GM18858 (cell line): ENCODE measurements around the gene CHST5.
A peak's percentile ranks its signal among the peaks of the same experiment; 100 is the strongest.
"Not testable (repeated sequence)": the region's sequence is repeated elsewhere in the genome, so short reads cannot be mapped to it uniquely, and the experiment has no call there.

Experiments
- ATAC-seq: cut with Tn5 transposase; IDR thresholded peaks from one replicate; pipeline ENCODE4 v1.9.1; 2021; ENCODE audit not compliant: unreplicated experiment

CHST5 gene

DNA sequence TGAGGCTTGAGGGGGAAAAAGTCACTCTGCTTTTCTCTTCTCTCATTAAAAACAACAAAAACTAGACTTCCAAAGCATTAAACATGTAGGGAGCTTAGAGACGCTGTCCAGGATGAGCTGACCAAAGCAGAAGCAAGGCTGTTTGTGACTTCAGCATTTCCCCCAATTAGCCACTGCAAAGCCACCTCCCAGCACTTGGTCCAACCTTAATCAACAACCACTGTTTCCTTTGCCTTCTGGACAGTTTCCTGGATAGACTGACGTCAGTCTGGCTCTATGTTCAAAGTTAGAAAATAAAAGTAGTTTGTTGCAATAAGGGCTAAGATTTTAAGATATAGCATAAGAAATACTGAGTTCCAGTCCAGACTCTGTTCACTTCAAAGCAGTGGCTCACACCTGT is 17.0 kb upstream of the CHST5 start:
- no peak for ATAC-seq

DNA sequence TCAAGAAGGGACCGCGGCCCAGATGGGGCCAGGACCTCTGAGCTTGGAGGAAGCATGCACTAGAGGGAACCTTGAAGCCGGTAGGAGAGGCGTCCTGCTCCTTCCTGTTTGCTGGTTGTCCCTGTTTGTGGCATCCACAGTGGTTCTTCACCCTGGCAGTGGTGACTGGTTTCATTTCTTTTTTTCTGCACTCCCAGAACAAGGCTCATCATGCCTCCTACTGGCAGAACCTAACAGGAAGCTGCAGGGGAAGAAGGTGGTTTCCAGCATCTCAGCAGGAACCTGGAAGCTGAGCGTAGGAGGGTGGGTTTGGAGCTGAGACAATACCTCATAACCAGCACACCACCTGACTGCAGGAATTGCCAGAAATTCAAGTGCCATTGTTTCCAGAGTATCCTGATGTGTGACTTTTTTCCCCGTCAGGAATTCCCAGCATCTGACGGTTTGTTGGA is 14.3 kb upstream of the CHST5 start:
- ATAC-seq = peak; percentile 80

DNA sequence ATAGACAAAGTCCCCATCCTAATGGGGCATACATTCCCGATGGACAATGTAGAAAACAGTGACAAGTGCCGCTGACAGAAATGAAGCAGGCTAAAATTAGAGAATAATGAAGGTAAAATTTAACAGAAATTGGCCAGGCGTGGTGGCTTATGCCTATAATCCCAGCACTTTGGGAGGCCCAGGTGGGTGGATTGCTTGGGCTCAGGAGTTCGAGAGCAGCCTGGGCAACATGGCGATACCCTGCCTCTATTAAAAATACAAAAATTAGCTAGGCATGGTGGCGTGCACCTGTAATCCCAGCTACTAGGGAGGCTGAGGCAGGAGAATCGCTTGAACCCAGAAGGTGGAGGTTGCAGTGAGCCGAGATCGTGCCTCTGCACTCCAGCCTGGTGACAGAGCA is 12.5 kb upstream of the CHST5 start:
- not testable (repeated sequence) for ATAC-seq

DNA sequence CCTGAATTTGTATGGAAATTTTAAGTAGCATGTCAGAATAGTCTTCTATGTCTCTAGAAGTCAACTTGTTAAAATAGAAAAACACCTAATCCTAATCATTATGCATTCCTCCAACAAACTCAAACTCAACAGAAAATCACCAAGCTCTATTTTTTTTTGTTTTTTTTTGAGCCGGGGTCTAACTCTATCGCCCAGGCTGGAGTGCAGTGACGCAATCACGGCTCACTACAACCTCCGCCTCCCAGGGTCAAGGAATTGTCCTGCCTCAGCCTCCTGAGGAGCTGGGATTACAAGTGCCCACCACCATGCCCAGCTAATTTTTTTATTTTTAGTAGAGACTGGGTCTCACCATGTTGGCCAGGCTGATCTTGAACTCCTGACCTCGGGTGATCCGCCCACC is 10.4 kb upstream of the CHST5 start:
- no peak for ATAC-seq

DNA sequence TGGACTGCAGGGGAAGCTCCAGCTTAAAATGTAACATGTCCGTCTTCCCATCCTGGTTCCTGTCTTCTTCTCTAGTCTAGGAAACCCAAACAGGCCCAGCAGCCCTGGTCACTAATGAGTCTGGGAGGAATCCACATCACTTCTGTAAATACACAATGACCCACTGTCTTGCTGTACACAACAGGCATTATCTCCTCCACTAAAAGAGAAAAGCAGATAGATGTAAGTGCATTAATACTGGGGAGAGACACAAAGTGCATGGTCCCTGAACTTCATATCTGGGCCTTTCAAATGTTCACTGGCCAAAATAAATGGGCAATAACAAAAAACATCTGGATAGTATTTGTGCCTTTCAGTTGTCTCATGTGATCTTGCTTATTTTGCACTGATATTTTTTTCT is 10.0 kb upstream of the CHST5 start:
- ATAC-seq = not testable (repeated sequence)

DNA sequence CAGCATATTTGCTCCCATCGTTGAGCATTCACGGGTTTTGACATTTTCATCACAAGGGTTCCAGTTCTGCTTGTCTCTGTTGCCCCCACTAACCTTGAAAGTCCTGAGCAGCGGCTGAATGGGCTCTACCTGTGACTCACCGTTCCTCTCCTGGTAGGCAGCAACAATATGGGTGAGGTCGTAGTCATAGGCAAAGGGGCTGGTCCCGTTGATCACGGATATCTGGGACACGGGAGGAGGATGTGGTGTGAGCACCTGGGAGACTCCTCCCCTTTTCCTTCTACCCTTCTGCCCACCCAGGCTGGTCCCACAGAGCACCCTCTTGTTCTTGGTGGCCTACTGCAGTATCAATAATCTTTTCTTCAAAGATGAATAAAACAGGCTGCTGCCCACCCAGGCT is 6.6 kb upstream of the CHST5 start:
- not testable (repeated sequence) for ATAC-seq

DNA sequence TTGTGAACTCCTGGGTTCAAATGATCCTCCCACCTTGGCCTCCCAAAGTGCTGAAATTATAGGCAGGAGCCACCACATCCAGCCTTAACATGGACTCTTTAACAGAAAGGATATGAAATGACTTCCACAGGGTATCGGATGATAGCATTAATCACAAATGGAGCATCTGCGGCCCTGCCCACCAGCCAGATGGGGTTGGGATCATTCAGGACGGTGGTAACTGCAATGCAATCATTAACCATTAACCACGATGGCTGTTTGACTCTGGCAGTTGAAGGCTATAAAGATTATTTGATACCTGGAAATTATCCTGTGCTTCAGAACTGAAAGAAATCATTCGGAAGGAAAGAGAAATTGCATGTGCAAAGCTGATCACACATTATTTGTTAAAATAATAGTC is 5.3 kb upstream of the CHST5 start:
- no peak for ATAC-seq

DNA sequence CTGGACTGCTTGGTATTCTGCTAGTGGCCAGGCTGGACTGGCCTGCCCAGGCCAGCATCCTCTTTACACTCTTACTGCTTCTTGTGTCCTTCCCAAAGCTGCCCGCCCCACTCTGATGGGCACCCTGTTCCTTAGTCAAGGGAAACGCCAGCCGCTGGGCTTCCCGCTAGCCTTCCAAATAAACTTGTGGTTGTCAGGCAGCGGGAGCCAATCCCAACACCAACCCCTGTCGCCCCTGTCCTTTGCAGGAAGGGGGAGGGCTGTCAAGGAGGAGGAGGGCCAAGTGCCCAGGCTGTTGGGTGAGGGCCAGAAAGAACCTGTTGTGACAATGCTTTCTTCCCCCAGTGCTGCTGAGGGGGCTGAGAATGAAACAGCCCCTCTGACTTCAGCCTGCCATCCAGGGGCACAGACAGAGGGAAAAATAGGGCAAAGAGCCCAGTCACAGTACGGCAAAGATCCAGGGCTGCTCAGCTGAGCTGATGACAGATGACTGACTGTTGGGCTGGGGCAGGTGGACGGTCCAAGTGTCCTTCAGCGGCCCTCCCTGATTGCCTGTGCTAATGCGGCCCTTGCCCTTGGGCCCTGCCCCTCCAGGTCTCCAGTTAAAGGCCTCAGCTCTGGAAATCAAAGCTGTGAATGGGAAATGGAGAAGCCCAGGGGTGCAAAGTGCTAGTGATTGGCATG is 3.1 kb upstream of the CHST5 start:
- ATAC-seq = not testable (repeated sequence)

DNA sequence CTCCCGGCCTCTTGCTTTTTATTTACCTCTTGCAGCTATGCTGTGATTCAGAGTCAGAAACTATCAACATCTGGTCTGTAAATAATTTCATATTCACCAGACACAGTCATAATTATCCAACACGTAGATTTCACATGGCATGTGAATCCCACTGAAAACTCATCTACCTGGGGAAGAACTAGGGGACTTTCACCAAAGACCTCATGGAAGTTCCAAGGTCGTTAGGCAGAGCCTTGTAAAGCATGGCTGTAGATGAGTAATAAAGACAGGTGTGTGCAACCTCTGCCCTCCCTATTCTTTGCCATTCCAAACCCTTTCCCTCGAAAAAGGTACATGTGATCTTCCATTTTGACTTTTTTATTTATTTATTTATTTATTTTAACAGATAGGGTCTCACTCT is 1.9 kb upstream of the CHST5 start:
- no peak for ATAC-seq

DNA sequence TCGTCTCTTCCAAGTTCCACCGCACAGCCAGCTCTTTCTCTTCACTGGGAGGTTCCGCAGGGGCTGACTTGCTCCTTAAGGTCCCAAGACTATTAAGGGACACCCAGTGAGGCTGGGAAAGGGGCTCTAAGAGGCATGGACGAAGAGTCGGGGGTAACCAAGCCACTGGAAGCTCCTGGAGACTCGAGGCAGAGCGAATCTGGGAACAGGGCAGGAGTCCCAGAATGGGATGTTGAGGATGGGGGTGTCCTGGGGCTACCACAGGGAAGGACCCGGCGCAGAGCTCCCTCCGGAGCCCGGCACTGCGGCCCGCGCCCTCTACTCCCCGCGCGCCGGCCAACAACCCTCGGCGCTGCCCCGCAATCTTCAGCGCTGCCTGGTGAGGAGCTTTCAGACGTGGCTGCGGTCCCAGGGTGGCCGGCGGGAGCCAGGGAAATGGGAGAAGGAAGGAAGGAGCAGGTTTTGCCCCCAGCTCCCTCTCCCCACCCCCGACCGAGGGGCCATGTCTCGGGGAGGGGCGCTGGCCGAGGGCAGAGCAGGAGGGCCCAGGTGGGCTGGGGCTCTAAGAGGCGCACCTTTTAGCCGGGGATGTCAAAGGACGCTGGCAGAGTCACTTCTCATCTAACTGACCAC is 581 bp downstream of the CHST5 start:
- no peak for ATAC-seq

DNA sequence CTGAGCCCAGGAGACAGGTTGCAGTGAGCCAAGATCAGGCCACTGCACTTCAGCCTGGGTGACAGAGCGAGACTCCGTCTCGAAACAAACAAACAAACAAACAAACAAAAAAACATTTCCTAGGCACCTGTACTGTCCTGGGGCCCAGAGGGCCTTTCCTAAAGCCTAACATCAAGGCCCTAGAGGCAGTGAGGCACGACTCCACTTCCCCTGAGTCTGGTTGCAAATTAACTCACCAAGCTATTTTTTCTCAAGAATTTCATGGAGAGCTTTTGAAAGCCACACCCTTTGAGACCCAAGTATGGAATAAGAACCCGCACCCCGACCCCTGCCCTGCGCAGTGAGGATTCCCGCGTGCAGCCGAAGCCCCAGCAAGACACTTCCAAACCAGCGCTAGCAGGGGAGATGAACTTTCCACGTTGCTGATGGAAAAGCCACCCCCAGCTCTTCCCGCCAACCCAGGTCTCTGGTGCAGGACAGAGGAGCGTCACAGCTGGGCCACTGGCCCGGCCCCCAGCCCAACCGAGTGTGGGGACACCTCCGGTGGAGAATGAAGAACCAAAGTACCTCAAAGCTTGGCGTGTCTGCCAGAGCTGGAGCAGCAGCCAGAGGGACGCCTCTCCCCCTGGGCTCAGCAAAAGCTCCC is 1.2 kb downstream of the CHST5 start:
- ATAC-seq = no peak

DNA sequence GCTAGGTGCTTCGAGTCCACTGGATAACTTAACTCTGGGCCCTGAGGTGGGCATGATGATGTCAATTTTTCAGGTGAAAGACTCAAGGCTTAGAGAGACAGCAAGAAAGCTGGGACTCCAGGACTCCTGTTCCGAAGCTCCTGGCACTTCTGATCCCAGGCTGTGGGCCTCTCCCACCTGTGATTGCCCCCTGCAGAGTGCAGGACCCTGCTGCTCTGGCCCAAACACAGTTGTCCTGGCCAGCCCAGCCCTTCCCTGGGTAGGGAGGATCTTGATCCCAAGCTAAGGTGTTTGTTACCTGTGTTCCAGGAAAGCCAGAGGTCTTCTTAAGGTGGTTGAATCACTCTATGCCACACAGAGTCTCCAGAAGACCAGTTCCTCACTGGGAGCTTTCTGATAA is 3.1 kb downstream of the CHST5 start:
- no peak for ATAC-seq

DNA sequence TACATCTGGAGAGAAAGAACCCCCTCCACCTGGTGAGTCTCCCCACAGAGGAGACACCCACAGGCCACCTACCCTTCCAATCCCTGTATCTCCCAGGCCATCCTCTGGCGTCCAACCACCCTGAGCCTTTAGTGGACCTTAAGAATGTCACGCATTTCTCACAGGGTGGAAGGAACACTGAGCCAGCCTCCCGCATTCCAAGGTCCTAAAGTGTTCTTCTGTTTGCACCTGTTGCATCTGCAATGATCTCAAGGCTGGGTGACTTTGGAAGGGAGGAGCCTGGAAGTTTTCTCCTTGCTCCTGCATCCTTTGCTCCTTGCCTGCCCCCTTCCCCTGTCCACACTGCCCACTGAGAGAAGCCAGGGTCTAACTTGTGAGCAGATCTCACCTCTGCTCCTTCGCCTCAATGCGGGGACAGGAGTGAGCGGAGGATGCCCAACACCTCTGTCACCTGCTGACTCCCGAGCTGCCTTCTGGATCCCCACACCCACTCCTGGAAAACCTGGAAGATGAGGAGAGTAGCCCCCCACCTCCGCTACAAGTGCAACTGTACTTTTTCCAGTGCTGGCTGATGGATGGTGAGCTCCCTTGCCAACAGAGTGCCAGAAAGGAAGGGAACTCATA is 3.7 kb downstream of the CHST5 start:
- ATAC-seq = no peak

DNA sequence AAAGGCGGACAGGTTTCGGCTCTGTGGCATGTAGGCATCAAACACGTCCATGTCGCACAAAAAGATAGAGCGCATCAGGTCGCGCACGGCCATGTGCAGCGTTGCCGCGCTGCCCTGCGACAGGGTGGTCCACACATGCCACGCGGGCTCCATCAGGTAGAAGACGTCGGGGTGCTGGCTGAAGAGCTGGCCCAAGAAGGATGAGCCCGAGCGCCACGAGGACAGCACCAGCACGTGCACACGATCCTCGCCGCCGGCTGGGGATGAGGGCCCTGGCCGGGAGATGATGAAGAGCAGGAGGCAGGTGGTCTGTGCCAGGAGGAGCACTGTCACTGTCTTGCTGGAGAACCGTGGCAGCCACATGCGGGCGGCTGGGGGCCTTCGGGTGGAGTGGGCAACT is 5.9 kb downstream of the CHST5 start:
- ATAC-seq = no peak

DNA sequence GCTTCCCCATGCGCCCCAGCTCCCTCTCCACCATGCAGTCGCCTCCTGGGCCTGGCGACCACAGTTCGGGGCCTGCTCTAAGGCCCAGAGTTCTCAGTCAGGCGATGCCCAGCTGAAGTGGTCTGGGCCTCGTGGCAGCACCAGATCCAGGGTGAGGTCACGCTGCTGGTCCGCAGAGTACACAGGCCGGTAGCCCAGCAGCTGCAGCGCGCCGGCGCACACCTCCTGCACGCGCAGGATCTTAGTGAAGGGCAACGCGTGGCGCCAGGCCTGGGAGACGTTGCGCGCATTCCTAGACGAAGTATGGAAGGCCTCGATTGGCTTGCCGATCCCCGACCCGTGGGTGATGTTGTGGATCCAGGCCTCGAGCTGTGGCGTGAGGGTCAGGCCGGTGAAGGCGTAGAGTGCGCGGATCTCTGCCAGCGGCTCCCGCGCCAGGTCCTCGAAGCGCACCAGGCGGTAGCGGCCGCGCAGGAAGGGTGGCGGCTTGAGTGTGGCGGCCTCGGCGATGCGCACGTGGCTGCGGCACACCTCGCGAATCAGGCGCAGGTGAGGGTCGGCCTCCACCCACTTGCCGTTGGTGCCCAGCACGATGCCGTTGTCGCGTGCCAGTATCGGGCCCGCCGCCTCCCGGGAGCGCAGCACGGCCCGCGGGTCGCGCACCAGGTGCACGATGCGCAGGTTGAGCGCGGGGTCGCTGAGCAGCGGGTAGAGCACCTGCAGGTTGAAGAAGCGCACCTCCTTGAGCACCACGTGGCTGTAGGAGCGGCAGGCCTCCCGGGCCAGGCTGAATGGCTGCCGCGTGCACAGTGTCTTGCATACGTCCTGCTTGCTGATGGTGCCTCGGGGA is 6.6 kb downstream of the CHST5 start:
- no peak for ATAC-seq

DNA sequence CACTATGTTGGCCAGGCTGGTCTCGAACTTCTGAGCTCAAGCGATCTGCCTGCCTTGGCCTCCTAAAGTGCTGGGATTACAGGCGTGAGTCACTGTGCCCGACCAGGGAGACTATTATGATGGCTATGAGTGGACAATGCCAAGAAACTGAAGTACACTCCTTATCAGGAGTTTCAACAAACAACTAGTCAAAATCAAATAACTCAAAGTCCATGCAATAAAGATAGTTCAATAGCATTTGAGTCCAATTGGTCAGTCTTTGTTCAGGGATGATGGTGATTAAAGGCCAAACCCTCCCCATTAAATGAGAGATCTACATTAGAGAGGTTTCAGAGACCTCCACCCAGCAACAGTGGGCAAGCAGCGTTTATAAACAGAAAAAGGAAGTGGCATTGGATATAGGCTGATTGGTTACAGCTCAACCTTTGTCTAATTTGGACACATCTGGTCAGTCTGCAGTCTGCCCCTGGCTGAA is 8.0 kb downstream of the CHST5 start:
- no peak for ATAC-seq

DNA sequence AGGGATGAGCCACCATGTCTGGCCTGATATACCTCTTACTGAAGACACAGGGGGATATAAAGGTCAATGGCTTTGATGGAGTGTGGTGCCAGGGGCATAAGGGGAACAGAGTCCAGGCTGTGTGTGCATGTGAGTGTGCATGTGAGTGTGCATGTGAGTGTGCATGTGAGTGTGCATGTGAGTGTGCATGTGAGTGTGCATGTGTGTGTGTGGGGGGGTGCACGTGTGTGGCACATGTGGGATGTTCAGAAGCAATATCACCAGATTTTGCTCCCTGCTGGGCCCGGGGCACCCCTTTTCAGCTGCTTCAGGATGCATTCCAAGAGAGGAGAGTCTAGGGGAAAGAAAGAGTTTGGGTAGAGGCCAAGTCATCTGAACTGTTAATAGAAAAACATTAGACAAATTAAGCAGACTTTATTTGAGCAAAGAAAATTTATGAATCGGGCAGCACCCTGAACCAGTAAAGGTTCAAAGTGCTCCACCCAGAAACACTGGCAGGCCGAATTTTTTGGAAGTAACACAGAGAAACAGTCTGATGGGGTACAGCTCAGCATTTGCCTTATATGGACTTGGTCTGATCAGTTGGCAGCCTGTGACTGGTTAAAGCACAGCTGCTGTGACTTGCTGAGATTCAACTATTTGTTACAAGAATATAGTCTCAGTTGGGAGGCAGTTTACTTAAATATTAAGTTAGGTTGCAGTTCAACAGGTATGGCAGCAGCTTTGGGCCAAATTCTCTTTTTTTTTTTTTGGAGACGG is 9.7 kb downstream of the CHST5 start:
- no peak for ATAC-seq

DNA sequence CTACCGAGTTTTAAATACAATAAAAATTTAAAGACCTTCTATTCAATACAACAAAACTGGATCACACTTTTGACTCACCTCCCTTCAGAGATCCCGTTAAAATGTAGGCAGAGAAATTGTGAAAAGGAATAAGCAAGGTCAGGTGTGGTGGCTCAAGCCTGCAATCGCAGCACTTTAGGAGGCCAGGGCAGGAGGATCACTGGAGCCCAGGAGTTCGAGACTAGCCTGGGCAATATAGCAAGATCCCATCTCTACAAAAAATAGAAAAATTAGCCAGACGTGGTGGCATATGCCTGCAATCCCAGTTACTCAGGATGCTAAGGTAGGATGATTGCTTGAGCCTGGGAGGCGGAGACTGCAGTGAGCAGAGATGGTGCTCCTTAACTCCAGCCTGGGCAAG is 16.7 kb downstream of the CHST5 start:
- ATAC-seq = no peak

DNA sequence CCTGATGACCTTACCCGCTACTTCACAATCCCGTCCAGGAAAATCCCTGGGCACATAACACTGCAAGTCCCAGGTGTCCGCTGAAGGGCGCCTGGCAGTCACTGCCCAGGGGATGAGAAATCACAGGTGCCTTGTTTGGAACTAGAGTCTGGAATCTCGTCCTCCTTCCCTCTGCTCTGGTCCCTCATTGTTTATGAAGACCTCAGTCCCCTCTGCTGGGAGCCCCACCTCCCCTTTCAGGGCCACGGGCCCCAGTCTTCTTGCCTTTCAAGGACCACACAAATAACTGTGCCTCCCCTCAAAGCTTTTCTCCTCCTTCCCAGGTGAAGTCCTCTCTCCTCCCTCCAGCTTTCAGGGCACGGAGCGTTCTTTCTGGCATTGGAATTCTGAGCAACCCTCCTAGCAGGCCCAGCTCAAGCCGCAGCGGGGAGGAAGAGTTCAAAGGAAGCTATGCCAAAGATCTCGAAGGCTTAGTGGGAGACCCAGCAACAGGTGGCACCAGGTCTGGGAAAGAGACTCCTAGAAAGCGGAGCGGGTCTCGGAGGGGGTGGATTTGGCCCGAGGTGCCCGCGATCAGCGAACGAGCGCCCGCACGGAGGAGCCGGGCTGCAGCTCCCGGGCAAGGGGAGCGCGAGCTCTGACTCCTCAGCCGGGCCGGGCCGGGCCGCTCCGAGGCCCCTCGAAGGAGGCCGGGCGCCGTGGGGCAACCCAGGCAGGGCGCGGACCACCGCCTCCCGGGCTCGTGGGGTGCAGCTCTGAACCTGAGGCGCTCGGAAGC is 19.5 kb downstream of the CHST5 start:
- peak; percentile 15 for ATAC-seq
